Hepatocyte (in vitro differentiated cells): Measurements from ENCODE around the gene INSYN1. TPM values are rescaled to one million over a fixed set of nuclear protein-coding genes. Genes with fewer than 3 reads are reported as not detected.

ENCODE experiments used
- DNase-seq: peaks from one replicate; pipeline ENCODE4 v3.0.0-alpha.2; 2016; ENCODE audit warnings: low spot score
- H2AFZ ChIP-seq: fragments of 200-600 bp; sonication (generic); 2 replicates; pipeline ENCODE4 v1.6.0; 2016; ENCODE audit warnings: antibody characterized with exemption, mild to moderate bottlenecking
- H3K27ac ChIP-seq: fragments of 200-600 bp; sonication (generic); 2 replicates; pipeline ENCODE4 v1.5.1; 2016; ENCODE audit warnings: mild to moderate bottlenecking
- H3K27me3 ChIP-seq: fragments of 200-600 bp; sonication (generic); 2 replicates; pipeline ENCODE4 v1.6.1; 2016
- H3K36me3 ChIP-seq: fragments of 200-600 bp; sonication (generic); replicated peaks from 2 replicates; pipeline ENCODE4 v1.5.1; 2016; ENCODE audit warnings: low read depth; ENCODE audit not compliant: insufficient read depth
- H3K4me1 ChIP-seq: fragments of 200-600 bp; sonication (generic); 2 replicates; pipeline ENCODE4 v1.5.1; 2016; ENCODE audit warnings: mild to moderate bottlenecking, moderate library complexity; ENCODE audit not compliant: insufficient read depth
- H3K4me2 ChIP-seq: fragments of 200-600 bp; sonication (generic); 2 replicates; pipeline ENCODE4 v1.6.0; 2016
- H3K4me3 ChIP-seq: fragments of 200-600 bp; sonication (generic); 2 replicates; pipeline ENCODE4 v1.5.1; 2016; ENCODE audit warnings: mild to moderate bottlenecking
- H3K79me2 ChIP-seq: fragments of 200-600 bp; sonication (generic); 2 replicates; pipeline ENCODE4 v1.6.0; 2017; ENCODE audit warnings: mild to moderate bottlenecking
- H3K9me2 ChIP-seq: fragments of 200-600 bp; sonication (generic); replicated peaks from 2 replicates; pipeline ENCODE4 v1.6.0; 2017; ENCODE audit warnings: mild to moderate bottlenecking; ENCODE audit not compliant: insufficient read depth
- H3K9me3 ChIP-seq: fragments of 200-600 bp; sonication (generic); 2 replicates; pipeline ENCODE4 v1.5.1; 2016; ENCODE audit warnings: low read depth, mild to moderate bottlenecking
- H4K20me1 ChIP-seq: fragments of 200-600 bp; sonication (generic); 2 replicates; pipeline ENCODE4 v1.6.0; 2016; ENCODE audit warnings: mild to moderate bottlenecking; ENCODE audit not compliant: insufficient read depth, poor library complexity, severe bottlenecking
- EZH2 ChIP-seq: fragments of 200-600 bp; sonication (generic); IDR thresholded peaks from 2 replicates; pipeline ENCODE4 v1.6.1; 2016; ENCODE audit warnings: antibody characterized with exemption, mild to moderate bottlenecking, borderline replicate concordance
- EZH2phosphoT487 ChIP-seq: fragments of 200-600 bp; sonication (generic); IDR thresholded peaks from one replicate; pipeline ENCODE4 v1.6.1; 2018; ENCODE audit warnings: antibody characterized with exemption, mild to moderate bottlenecking, low read depth, moderate library complexity; ENCODE audit not compliant: unreplicated experiment, severe bottlenecking
- WGBS: methylation state at CpG from one replicate; pipeline ENCODE4 v1.1.6; 2016; ENCODE audit warnings: low lambda C conversion rate; ENCODE audit errors: missing lambda C conversion rate; 5-methylcytosine and 5-hydroxymethylcytosine counted together
- polyA plus RNA-seq: library from polyadenylated mRNA; unstranded; fragments of >200 nt; fragmentation: Nextera tagmentation; extraction: Ambion mirVana; gene quantifications from 2 replicates; pipeline ENCODE4 v1.2.1, GENCODE V29; 2016
- total RNA-seq: library from RNA; depleted of rRNA; stranded (reverse); fragments of >200 nt; gene quantifications from 2 replicates; pipeline ENCODE4 v1.2.3, GENCODE V29; 2014
- TF ChIP-seq, protein P1 (sequence below): fragments of 200-600 bp; sonication (generic); IDR thresholded peaks from 2 replicates; pipeline ENCODE4 v1.5.1; 2016; ENCODE audit warnings: antibody characterized with exemption, mild to moderate bottlenecking; ENCODE audit not compliant: poor library complexity

The INSYN1 gene
- total and polyA plus RNA-seq, 2 experiments from 2014 or later, result 3.3 to 8.1 TPM

DNA sequence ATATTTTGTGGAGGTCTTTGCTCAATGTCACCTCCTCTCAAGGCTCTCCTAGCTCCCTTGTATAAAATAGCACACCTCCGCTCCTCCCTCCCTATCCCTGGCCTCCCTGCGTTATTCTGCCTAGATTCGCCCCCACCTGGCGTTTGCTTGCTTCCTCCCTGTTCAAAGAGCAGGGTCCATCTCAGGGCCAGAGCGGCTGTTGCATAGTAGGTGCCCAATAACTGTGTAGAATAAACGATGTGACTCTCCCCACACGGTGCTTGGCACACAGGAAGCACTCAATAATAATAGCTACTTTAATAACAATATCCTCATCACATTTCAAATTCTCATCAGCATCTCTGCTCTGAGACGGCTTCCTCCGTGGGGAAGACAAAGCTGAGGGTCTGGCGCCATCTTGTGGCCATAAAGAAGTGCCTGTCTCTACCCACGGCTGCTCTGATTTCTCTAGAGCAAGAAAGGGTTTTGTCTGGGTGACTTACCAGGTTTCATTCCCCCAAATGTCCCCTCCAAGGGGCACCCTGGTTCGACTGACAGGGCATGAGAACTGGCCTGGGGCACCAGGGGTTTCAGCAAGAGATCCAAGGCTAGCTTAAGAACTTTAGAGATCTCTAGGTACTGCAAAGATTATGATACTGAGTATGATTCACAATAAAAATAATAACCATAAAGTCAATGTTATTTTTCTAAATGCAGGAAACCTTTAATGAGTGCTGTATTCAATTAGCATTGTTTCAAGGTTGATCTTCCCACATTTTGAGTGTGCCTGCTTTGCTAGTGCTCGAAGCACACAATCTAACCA, 52.9 kb downstream of the INSYN1 start:
- no peaks in the 10 kb centered on the region for H3K27me3 ChIP-seq
- peaks cover 58% of the 10 kb centered on the region for H3K79me2 ChIP-seq
- peaks cover 11% of the 10 kb centered on the region for H3K4me1 ChIP-seq
- no peak overlapping the region for H2AFZ ChIP-seq
- H3K27ac ChIP-seq, result no peak overlapping the region
- peaks cover 73% of the 10 kb centered on the region for H4K20me1 ChIP-seq
- no peaks in the 10 kb centered on the region for H3K9me2 ChIP-seq
- H3K4me3 ChIP-seq, result no peak overlapping the region
- WGBS, result 28% methylated on average over 12 of the region's 13 CpGs
- no peak overlapping the region for H3K4me2 ChIP-seq
- no peaks in the 10 kb centered on the region for H3K36me3 ChIP-seq
- H3K9me3 ChIP-seq, result no peaks in the 10 kb centered on the region
- DNase-seq, result peak; percentile 91
- TF ChIP-seq EZH2phosphoT487 (no peak), EZH2 (no peak)
- TF ChIP-seq, protein P1, sequence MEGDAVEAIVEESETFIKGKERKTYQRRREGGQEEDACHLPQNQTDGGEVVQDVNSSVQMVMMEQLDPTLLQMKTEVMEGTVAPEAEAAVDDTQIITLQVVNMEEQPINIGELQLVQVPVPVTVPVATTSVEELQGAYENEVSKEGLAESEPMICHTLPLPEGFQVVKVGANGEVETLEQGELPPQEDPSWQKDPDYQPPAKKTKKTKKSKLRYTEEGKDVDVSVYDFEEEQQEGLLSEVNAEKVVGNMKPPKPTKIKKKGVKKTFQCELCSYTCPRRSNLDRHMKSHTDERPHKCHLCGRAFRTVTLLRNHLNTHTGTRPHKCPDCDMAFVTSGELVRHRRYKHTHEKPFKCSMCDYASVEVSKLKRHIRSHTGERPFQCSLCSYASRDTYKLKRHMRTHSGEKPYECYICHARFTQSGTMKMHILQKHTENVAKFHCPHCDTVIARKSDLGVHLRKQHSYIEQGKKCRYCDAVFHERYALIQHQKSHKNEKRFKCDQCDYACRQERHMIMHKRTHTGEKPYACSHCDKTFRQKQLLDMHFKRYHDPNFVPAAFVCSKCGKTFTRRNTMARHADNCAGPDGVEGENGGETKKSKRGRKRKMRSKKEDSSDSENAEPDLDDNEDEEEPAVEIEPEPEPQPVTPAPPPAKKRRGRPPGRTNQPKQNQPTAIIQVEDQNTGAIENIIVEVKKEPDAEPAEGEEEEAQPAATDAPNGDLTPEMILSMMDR, result peak; percentile 96

DNA sequence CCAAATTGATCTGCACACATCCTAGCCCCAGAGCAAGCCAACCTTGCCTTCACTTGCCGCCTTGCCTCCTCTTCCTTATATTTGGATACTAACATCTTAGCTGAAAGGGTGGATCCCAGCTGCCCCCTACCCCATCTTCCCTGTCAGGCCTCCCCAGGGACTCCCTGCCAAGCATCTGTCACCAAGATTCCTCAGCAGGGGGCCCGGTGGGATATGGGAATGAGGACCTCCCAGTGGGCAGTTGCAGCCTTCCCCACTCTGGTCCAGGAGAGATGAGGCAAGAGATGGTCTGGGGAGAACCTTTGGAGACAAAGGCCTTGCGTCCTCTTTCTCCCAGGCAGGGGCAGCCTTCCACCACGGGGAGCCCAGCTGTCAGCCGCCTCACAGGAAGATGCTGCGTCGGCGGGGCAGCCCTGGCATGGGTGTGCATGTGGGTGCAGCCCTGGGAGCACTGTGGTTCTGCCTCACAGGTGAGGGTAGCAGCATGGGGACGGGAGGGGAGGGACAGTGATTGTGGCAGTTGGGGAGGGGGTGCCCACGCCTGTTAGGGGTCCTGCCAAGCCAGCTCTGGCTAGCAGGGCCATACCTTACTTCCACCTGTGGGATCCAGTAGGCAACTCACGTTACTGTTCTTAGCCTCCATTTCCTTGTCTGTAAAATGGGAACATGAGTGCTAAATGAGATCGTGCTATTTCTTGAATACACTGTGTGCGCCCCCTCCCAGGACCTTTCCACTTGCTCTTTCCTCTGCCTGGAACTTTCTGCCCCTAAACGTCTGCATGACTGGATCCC, 53.7 kb downstream of the INSYN1 start:
- no peak for DNase-seq
- Histone ChIP-seq H3K4me1 (peaks cover 11% of the 10 kb centered on the region), H3K9me2 (no peaks in the 10 kb centered on the region), H2AFZ (no peak overlapping the region), H3K36me3 (no peaks in the 10 kb centered on the region), H3K9me3 (no peaks in the 10 kb centered on the region), H3K27me3 (no peaks in the 10 kb centered on the region), H4K20me1 (peaks cover 76% of the 10 kb centered on the region), H3K79me2 (peaks cover 66% of the 10 kb centered on the region), H3K4me3 (no peak overlapping the region), H3K4me2 (no peak overlapping the region), H3K27ac (no peak overlapping the region)
- TF ChIP-seq EZH2 (no peak), EZH2phosphoT487 (no peak)
- TF ChIP-seq, protein P1, result no peak
- WGBS, result 91% methylated on average over 14 of the region's 14 CpGs

DNA sequence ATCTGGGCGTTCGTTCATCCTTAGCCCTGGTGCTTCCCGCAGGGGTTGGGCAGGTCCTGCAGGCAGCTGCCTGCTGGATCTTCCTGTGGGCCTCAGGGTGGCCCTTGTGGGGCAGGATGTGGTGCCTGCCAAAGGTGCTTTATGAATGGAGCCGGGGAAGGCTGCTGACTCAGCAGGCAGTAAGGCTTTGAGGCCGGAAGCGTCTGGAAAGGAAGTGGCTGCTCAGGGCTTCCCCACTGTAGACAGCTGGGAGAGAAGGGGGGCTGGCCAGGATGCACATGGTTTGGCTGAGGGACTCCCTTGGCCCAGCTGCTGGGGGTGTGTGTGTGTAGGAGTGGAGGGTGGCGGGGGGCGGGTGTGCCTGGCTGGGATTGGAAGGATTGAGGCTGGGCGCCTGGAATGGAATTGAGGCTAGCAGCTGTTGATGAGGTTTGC, 56.1 kb downstream of the INSYN1 start:
- WGBS, result 41% methylated on average over 8 of the region's 9 CpGs
- H3K27me3 ChIP-seq, result no peaks in the 10 kb centered on the region

More for the DNA sequence above, 56.1 kb downstream of the INSYN1 start:
- Histone ChIP-seq H3K27ac (peak overlapping the region; percentile 83), H4K20me1 (peaks cover 95% of the 10 kb centered on the region), H3K4me1 (peaks cover 11% of the 10 kb centered on the region), H3K79me2 (peaks cover 90% of the 10 kb centered on the region), H3K4me3 (no peak overlapping the region), H2AFZ (no peak overlapping the region), H3K9me3 (no peaks in the 10 kb centered on the region), H3K36me3 (no peaks in the 10 kb centered on the region), H3K4me2 (peak overlapping the region; percentile 27), H3K9me2 (no peaks in the 10 kb centered on the region)
- peak; percentile 87 for DNase-seq
- no peak for TF ChIP-seq EZH2
- TF ChIP-seq, protein P1, result no peak
- no peak for TF ChIP-seq EZH2phosphoT487
